RWPE2 (cell line): Measurements from ENCODE around the gene KCNMA1.

ENCODE experiments used
- ATAC-seq: fragments of 200-7000 bp; cut with Tn5 transposase; 3 replicates; pipeline ENCODE4 v1.9.1; 2021; ENCODE audit warnings: low read depth
- DNase-seq: peaks from one replicate; pipeline ENCODE4 v3.0.0-alpha.2; 2020; ENCODE audit warnings: low spot score
- H3K27ac ChIP-seq: fragments of 450-650 bp; 2 replicates; pipeline ENCODE4 v1.5.1; 2017; ENCODE audit warnings: mild to moderate bottlenecking; ENCODE audit not compliant: poor library complexity, severe bottlenecking
- H3K27me3 ChIP-seq: fragments of 250-450 bp; sonication (Bioruptor Pico); 2 replicates; pipeline ENCODE4 v1.5.1; 2021; ENCODE audit warnings: mild to moderate bottlenecking, moderate library complexity; ENCODE audit not compliant: insufficient read depth, poor library complexity, severe bottlenecking
- H3K36me3 ChIP-seq: fragments of 250-450 bp; sonication (Bioruptor Pico); 2 replicates; pipeline ENCODE4 v1.5.1; 2020; ENCODE audit warnings: low read depth, mild to moderate bottlenecking, moderate library complexity
- H3K4me1 ChIP-seq: fragments of 250-450 bp; sonication (Bioruptor Pico); 2 replicates; pipeline ENCODE4 v1.5.1; 2021; ENCODE audit warnings: mild to moderate bottlenecking, moderate library complexity; ENCODE audit not compliant: insufficient read depth, poor library complexity, severe bottlenecking
- H3K4me3 ChIP-seq: fragments of 250-450 bp; sonication (Bioruptor Pico); 2 replicates; pipeline ENCODE4 v1.5.1; 2021; ENCODE audit warnings: mild to moderate bottlenecking, moderate library complexity; ENCODE audit not compliant: severe bottlenecking
- H3K9me3 ChIP-seq: fragments of 250-450 bp; sonication (Bioruptor Pico); 2 replicates; pipeline ENCODE4 v1.5.1; 2021; ENCODE audit warnings: mild to moderate bottlenecking, moderate library complexity; ENCODE audit not compliant: severe bottlenecking
- TF ChIP-seq, protein P1 (sequence below): fragments of 450-650 bp; IDR thresholded peaks from one replicate; pipeline ENCODE4 v1.5.1; 2017; ENCODE audit warnings: mild to moderate bottlenecking, moderate library complexity; ENCODE audit not compliant: poor library complexity, severe bottlenecking

The KCNMA1 gene

DNA sequence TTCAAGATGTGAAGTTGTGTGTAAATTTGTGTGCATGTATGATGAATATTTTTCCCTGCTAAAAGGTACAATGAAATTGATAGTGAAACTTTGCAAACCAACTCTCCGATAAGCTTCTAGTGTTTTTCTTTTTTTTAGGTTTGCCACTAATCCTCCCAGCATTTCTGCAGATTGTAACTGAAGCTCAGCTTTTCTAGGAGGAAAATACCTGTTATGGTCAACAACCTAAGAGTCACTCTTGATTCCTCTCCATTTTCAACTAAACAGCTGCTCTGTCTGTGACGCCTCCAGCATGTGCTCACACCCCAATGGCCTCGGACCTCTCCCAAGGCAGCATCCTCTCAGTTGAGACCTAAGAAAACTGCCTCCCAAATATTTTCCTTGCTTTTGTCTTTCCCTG is 406.2 kb downstream of the KCNMA1 start:
- Histone ChIP-seq H3K27ac (peak overlapping the region; percentile 48), H3K4me1 (no peaks in the 10 kb centered on the region), H3K27me3 (no peaks in the 10 kb centered on the region), H3K4me3 (no peak overlapping the region), H3K9me3 (no peaks in the 10 kb centered on the region), H3K36me3 (no peaks in the 10 kb centered on the region)
- ATAC-seq (no peak), DNase-seq (no peak)
- TF ChIP-seq, protein P1, sequence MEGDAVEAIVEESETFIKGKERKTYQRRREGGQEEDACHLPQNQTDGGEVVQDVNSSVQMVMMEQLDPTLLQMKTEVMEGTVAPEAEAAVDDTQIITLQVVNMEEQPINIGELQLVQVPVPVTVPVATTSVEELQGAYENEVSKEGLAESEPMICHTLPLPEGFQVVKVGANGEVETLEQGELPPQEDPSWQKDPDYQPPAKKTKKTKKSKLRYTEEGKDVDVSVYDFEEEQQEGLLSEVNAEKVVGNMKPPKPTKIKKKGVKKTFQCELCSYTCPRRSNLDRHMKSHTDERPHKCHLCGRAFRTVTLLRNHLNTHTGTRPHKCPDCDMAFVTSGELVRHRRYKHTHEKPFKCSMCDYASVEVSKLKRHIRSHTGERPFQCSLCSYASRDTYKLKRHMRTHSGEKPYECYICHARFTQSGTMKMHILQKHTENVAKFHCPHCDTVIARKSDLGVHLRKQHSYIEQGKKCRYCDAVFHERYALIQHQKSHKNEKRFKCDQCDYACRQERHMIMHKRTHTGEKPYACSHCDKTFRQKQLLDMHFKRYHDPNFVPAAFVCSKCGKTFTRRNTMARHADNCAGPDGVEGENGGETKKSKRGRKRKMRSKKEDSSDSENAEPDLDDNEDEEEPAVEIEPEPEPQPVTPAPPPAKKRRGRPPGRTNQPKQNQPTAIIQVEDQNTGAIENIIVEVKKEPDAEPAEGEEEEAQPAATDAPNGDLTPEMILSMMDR, result no peak

GRCh38 chr10:77230194-77230593 is 407.4 kb downstream of the KCNMA1 start:
- Histone ChIP-seq H3K4me1 (no peaks in the 10 kb centered on the region), H3K27ac (peak overlapping the region; percentile 48), H3K4me3 (no peak overlapping the region), H3K9me3 (no peaks in the 10 kb centered on the region), H3K36me3 (no peaks in the 10 kb centered on the region), H3K27me3 (no peaks in the 10 kb centered on the region)
- DNase-seq (no peak), ATAC-seq (peak; percentile 90)
- TF ChIP-seq, protein P1, result no peak

GRCh38 chr10:77229704-77230103 is 407.9 kb downstream of the KCNMA1 start:
- no peak overlapping the region for H3K4me3 ChIP-seq
- no peaks in the 10 kb centered on the region for H3K4me1 ChIP-seq
- no peaks in the 10 kb centered on the region for H3K9me3 ChIP-seq
- no peaks in the 10 kb centered on the region for H3K36me3 ChIP-seq
- ATAC-seq, result no peak
- DNase-seq, result no peak
- TF ChIP-seq, protein P1, result no peak
- peak overlapping the region; percentile 48 for H3K27ac ChIP-seq
- H3K27me3 ChIP-seq, result no peaks in the 10 kb centered on the region

GRCh38 chr10:77228559-77228958 is 409.0 kb downstream of the KCNMA1 start:
- Histone ChIP-seq H3K27me3 (no peaks in the 10 kb centered on the region), H3K9me3 (no peaks in the 10 kb centered on the region), H3K36me3 (no peaks in the 10 kb centered on the region), H3K4me3 (no peak overlapping the region), H3K4me1 (no peaks in the 10 kb centered on the region), H3K27ac (no peak overlapping the region)
- TF ChIP-seq, protein P1, result no peak
- no peak for ATAC-seq
- no peak for DNase-seq

GRCh38 chr10:77226853-77227565 is 410.6 kb downstream of the KCNMA1 start:
- Histone ChIP-seq H3K9me3 (no peaks in the 10 kb centered on the region), H3K27ac (no peak overlapping the region), H3K4me1 (no peaks in the 10 kb centered on the region), H3K36me3 (no peaks in the 10 kb centered on the region), H3K27me3 (no peaks in the 10 kb centered on the region), H3K4me3 (no peak overlapping the region)
- no peak for DNase-seq
- TF ChIP-seq, protein P1, result no peak
- ATAC-seq, result no peak
